IMR-90 (cell line): Measurements from ENCODE around the gene PARP1. TPM values are rescaled to one million over a fixed set of nuclear protein-coding genes. Genes with fewer than 3 reads are reported as not detected.

Experiments used
- ATAC-seq: fragments of 200-7000 bp; cut with Tn5 transposase; 2 replicates; pipeline ENCODE4 v1.9.1; 2020; ENCODE audit warnings: low read depth, mild to moderate bottlenecking, moderate library complexity
- BruUV-seq: library from RNA; stranded (reverse); fragments of 400-500 nt; replicated peaks from 2 replicates; lab custom pipeline; 2021; lab: Mats Ljungman, UMichigan
- CTCF ChIA-PET: fragments of 300-600 bp; formaldehyde crosslinking; extraction: SDS; loops from one replicate; lab custom pipeline; 2021; ENCODE audit warnings: antibody characterized with exemption; lab: Yijun Ruan, JAX
- POLR2A ChIA-PET: fragments of 300-600 bp; sonication (Branson Sonifier 250); formaldehyde crosslinking; loops from one replicate; lab custom pipeline; 2022; ENCODE audit warnings: antibody characterized with exemption; ENCODE audit not compliant: unreplicated experiment; lab: Charles Lee
- DNase-seq: peaks from one replicate; pipeline ENCODE4 v3.0.0; 2013
- H2AFZ ChIP-seq: replicated peaks from 2 replicates; pipeline ENCODE3; 2013; ENCODE audit warnings: low read length, mild to moderate bottlenecking; ENCODE audit not compliant: poor library complexity
- H2AK5ac ChIP-seq: 2 replicates; pipeline ENCODE4 v1.6.1; 2013; ENCODE audit warnings: low read depth, low read length, inconsistent platforms
- H2AK9ac ChIP-seq: replicated peaks from 2 replicates; pipeline ENCODE3; 2013; ENCODE audit warnings: mild to moderate bottlenecking, low read depth, low read length, moderate library complexity; ENCODE audit not compliant: poor library complexity
- H2BK120ac ChIP-seq: 2 replicates; pipeline ENCODE4 v1.6.1; 2013; ENCODE audit warnings: low read depth, low read length, inconsistent platforms
- H2BK15ac ChIP-seq: 3 replicates; pipeline ENCODE4 v1.6.1; 2013; ENCODE audit warnings: low read depth, low read length, inconsistent platforms
- H2BK20ac ChIP-seq: 2 replicates; pipeline ENCODE4 v1.6.1; 2013; ENCODE audit warnings: low read depth, mild to moderate bottlenecking, inconsistent platforms, low read length, moderate library complexity
- H2BK5ac ChIP-seq: 2 replicates; pipeline ENCODE4 v1.6.1; 2013; ENCODE audit warnings: mild to moderate bottlenecking, low read depth, low read length, inconsistent platforms; ENCODE audit not compliant: poor library complexity, severe bottlenecking
- H3K14ac ChIP-seq: replicated peaks from 2 replicates; pipeline ENCODE4 v1.6.1; 2013; ENCODE audit warnings: low read depth, low read length, inconsistent platforms
- H3K18ac ChIP-seq: 2 replicates; pipeline ENCODE4 v1.6.1; 2013; ENCODE audit warnings: low read depth, low read length, control low read depth
- H3K23ac ChIP-seq: 2 replicates; pipeline ENCODE4 v1.6.1; 2013; ENCODE audit warnings: low read depth, low read length, inconsistent platforms
- H3K27ac ChIP-seq: 2 replicates; pipeline ENCODE4 v1.5.1; 2013; ENCODE audit warnings: mild to moderate bottlenecking, control low read depth, low read length; ENCODE audit not compliant: insufficient read depth
- H3K27me3 ChIP-seq: 2 replicates; pipeline ENCODE4 v1.6.1; 2013; ENCODE audit warnings: low read length; ENCODE audit not compliant: control insufficient read depth, insufficient read depth
- H3K36me3 ChIP-seq: 2 replicates; pipeline ENCODE4 v1.6.1; 2013; ENCODE audit warnings: low read length, mixed read lengths; ENCODE audit not compliant: control insufficient read depth, insufficient read depth
- H3K4ac ChIP-seq: 2 replicates; pipeline ENCODE4 v1.6.1; 2013; ENCODE audit warnings: low read depth, low read length, inconsistent platforms
- H3K4me1 ChIP-seq: 2 replicates; pipeline ENCODE4 v1.6.1; 2013; ENCODE audit warnings: low read length, mixed read lengths; ENCODE audit not compliant: control insufficient read depth, insufficient read depth
- H3K4me2 ChIP-seq: 2 replicates; pipeline ENCODE4 v1.6.1; 2013; ENCODE audit warnings: low read depth, mild to moderate bottlenecking, control low read depth, low read length, moderate library complexity
- H3K4me3 ChIP-seq: 2 replicates; pipeline ENCODE4 v1.5.1; 2013; ENCODE audit warnings: low read depth, mild to moderate bottlenecking, control low read depth, low read length, moderate library complexity; ENCODE audit not compliant: insufficient read depth
- H3K56ac ChIP-seq: 2 replicates; pipeline ENCODE4 v1.6.1; 2013; ENCODE audit warnings: low read length, inconsistent platforms; ENCODE audit not compliant: insufficient read depth; ENCODE audit errors: extremely low read depth
- H3K79me1 ChIP-seq, 2 experiments: 2 replicates each; pipeline ENCODE4 v1.6.1; 2013; ENCODE audit warnings: low read length in 2 of 2, inconsistent platforms in 1 of 2, low read depth in 1 of 2
- H3K9ac ChIP-seq: 2 replicates; pipeline ENCODE4 v1.6.1; 2013; ENCODE audit warnings: low read depth, low read length, control low read depth
- H3K9me1 ChIP-seq: 2 replicates; pipeline ENCODE4 v1.6.1; 2013; ENCODE audit warnings: low read length, inconsistent platforms; ENCODE audit not compliant: insufficient read depth
- H3K9me3 ChIP-seq: 2 replicates; pipeline ENCODE4 v1.6.1; 2013; ENCODE audit warnings: low read length; ENCODE audit not compliant: control insufficient read depth, insufficient read depth
- H4K20me1 ChIP-seq: 2 replicates; pipeline ENCODE4 v1.6.1; 2013; ENCODE audit warnings: low read length, inconsistent platforms; ENCODE audit not compliant: insufficient read depth
- H4K5ac ChIP-seq: 2 replicates; pipeline ENCODE4 v1.6.1; 2013; ENCODE audit warnings: mild to moderate bottlenecking, low read depth, low read length, control low read depth
- H4K8ac ChIP-seq, 2 experiments: 2 replicates each; pipeline ENCODE4 v1.6.1; 2013; ENCODE audit warnings: low read depth in 2 of 2, low read length in 2 of 2, control low read depth in 1 of 2, inconsistent platforms in 1 of 2
- H4K91ac ChIP-seq: 2 replicates; pipeline ENCODE4 v1.6.1; 2013; ENCODE audit warnings: low read depth, low read length, inconsistent platforms; ENCODE audit not compliant: insufficient read depth
- CHD1 ChIP-seq: IDR thresholded peaks from 2 replicates; pipeline ENCODE4 v1.6.1; 2012; ENCODE audit warnings: low read depth, low read length, improper control_type of control experiment
- FOS ChIP-seq: fragments of 150-350 bp; IDR thresholded peaks from 2 replicates; pipeline ENCODE4 v1.6.1; 2016; ENCODE audit warnings: low read depth, low read length
- MAFK ChIP-seq: IDR thresholded peaks from 2 replicates; pipeline ENCODE4 v1.6.1; 2012; ENCODE audit warnings: low read depth, low read length, improper control_type of control experiment
- MAZ ChIP-seq: IDR thresholded peaks from 2 replicates; pipeline ENCODE4 v1.6.1; 2012; ENCODE audit warnings: low read depth, mild to moderate bottlenecking, low read length, improper control_type of control experiment, moderate library complexity, borderline replicate concordance
- MXI1 ChIP-seq: IDR thresholded peaks from 2 replicates; pipeline ENCODE4 v1.6.1; 2012; ENCODE audit warnings: low read depth, mild to moderate bottlenecking, low read length, moderate library complexity, borderline replicate concordance
- NFE2L2 ChIP-seq: fragments of 150-350 bp; IDR thresholded peaks from 2 replicates; pipeline ENCODE4 v1.6.1; 2016; ENCODE audit warnings: low read depth, mild to moderate bottlenecking, low read length
- POLR2A ChIP-seq: IDR thresholded peaks from 2 replicates; pipeline ENCODE4 v1.6.1; 2012; ENCODE audit warnings: mild to moderate bottlenecking, low read depth, low read length
- RAD21 ChIP-seq: IDR thresholded peaks from 2 replicates; pipeline ENCODE4 v1.6.1; 2012; ENCODE audit warnings: low read length, improper control_type of control experiment
- RCOR1 ChIP-seq: IDR thresholded peaks from 2 replicates; pipeline ENCODE4 v1.6.1; 2012; ENCODE audit warnings: mild to moderate bottlenecking, low read length, improper control_type of control experiment; ENCODE audit not compliant: insufficient replicate concordance
- RFX5 ChIP-seq: IDR thresholded peaks from 2 replicates; pipeline ENCODE4 v1.8.0; 2012; ENCODE audit warnings: low read depth, mild to moderate bottlenecking, low read length, moderate library complexity
- SMC3 ChIP-seq: fragments of 150-350 bp; IDR thresholded peaks from 2 replicates; pipeline ENCODE4 v1.6.1; 2016; ENCODE audit warnings: low read depth, mild to moderate bottlenecking, antibody characterized with exemption, low read length, moderate library complexity
- WGBS, 2 experiments: methylation state at CpG; one replicate each; pipeline versions ENCODE4 v1.1.5 to v1.1.7; 2013; ENCODE audit warnings: missing lambda C conversion rate in 2 of 2; ENCODE audit not compliant: insufficient read length in 1 of 2; ENCODE audit errors: extremely low coverage in 2 of 2; 5-methylcytosine and 5-hydroxymethylcytosine counted together
- dilution Hi-C: fragments of 300-500 bp; cut with HindIII; formaldehyde crosslinking; loops from one replicate; pipeline ENCODE4 v1.14.3; 2018; ENCODE audit warnings: low sequenced_read_pairs; ENCODE audit not compliant: unreplicated experiment
- in situ Hi-C: fragments of 300-500 bp; cut with MboI; formaldehyde crosslinking; loops from 3 replicates; pipeline ENCODE4 v1.14.3; 2019; ENCODE audit warnings: low sequenced_read_pairs, inconsistent platforms, mixed read lengths
- intact Hi-C: fragments of 100-400 bp; cut with micrococcal nuclease; formaldehyde crosslinking; loops from 2 replicates; pipeline ENCODE4 v1.10.0; 2022
- polyA plus RNA-seq, 3 experiments: library from polyadenylated mRNA; depleted of rRNA; stranded (reverse); fragments of >200 nt; gene quantifications; 2 replicates each; pipeline ENCODE4 v1.2.3, GENCODE V29; 2012; ENCODE audit warnings: low replicate concordance in 1 of 3
- total RNA-seq: library from RNA; depleted of rRNA; stranded (reverse); fragments of >200 nt; gene quantifications from 2 replicates; pipeline ENCODE4 v1.2.3, GENCODE V29; 2012
- TF ChIP-seq, protein P1 (sequence below): fragments of 150-350 bp; IDR thresholded peaks from 2 replicates; pipeline ENCODE4 v1.6.1; 2016; ENCODE audit warnings: low read depth, mild to moderate bottlenecking, low read length, moderate library complexity, borderline replicate concordance
- TF ChIP-seq, protein P2 (sequence below): conservative IDR thresholded peaks from 2 replicates; pipeline ENCODE4 v1.5.1; 2012; ENCODE audit warnings: mild to moderate bottlenecking, low read depth, low read length, improper control_type of control experiment
- TF ChIP-seq, protein P3 (sequence below): fragments of 150-350 bp; IDR thresholded peaks from 2 replicates; pipeline ENCODE4 v1.6.1; 2017; ENCODE audit warnings: mild to moderate bottlenecking, antibody characterized with exemption, low read length, low read depth

PARP1 gene
- total and polyA plus RNA-seq, 2 of the 4 experiments (the other 2 are of a cell fraction): 86.5 to 105 TPM

DNA sequence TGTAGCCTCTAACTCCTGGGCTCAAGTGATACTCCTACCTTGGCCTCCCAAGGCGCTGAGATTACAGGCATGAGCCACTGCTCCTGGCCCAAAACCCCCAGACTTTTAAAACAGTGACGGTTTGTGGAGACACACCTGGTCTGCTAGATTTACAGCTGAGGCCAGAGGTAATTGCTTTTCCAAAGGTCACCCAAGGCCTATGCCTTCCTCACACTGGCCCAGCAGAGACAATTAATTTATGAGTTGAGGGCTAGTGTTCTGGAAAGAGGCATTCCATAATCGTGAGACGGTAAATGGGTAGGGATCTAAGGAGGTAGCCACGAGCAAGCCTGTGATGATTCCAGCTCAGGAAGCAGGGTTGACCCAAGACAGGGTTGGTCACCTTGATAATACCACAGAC, 12.4 kb upstream of the PARP1 start:
- Histone ChIP-seq H3K27ac (no peak overlapping the region), H4K8ac (no peak overlapping the region), H2BK120ac (no peak overlapping the region), H3K23ac (no peak overlapping the region), H3K14ac (no peak overlapping the region), H2BK15ac (no peak overlapping the region), H3K4me2 (no peak overlapping the region), H3K4me3 (no peak overlapping the region), H3K9ac (no peak overlapping the region), H4K20me1 (no peaks in the 10 kb centered on the region), H2AK5ac (no peak overlapping the region), H2BK20ac (no peak overlapping the region), H3K79me1 (no peaks in the 10 kb centered on the region), H3K9me3 (no peaks in the 10 kb centered on the region), H2AFZ (no peak overlapping the region), H4K91ac (no peak overlapping the region), H3K4ac (no peak overlapping the region), H2BK5ac (no peak overlapping the region), H3K56ac (no peak overlapping the region), H3K4me1 (no peaks in the 10 kb centered on the region; the same call in 1 of the 2 replicates), H4K5ac (no peak overlapping the region), H2AK9ac (no peak overlapping the region), H3K36me3 (no peaks in the 10 kb centered on the region), H3K27me3 (peaks cover 18% of the 10 kb centered on the region), H3K9me1 (no peaks in the 10 kb centered on the region), H3K18ac (no peak overlapping the region)
- TF ChIP-seq, protein P1, sequence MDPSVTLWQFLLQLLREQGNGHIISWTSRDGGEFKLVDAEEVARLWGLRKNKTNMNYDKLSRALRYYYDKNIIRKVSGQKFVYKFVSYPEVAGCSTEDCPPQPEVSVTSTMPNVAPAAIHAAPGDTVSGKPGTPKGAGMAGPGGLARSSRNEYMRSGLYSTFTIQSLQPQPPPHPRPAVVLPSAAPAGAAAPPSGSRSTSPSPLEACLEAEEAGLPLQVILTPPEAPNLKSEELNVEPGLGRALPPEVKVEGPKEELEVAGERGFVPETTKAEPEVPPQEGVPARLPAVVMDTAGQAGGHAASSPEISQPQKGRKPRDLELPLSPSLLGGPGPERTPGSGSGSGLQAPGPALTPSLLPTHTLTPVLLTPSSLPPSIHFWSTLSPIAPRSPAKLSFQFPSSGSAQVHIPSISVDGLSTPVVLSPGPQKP: no peak
- TF ChIP-seq RCOR1: no peak
- no peak for TF ChIP-seq MAFK
- no peak for TF ChIP-seq FOS
- no peak for TF ChIP-seq MAZ
- TF ChIP-seq RAD21: no peak
- TF ChIP-seq MXI1: no peak
- TF ChIP-seq NFE2L2: no peak
- no peak for TF ChIP-seq POLR2A
- TF ChIP-seq, protein P2, sequence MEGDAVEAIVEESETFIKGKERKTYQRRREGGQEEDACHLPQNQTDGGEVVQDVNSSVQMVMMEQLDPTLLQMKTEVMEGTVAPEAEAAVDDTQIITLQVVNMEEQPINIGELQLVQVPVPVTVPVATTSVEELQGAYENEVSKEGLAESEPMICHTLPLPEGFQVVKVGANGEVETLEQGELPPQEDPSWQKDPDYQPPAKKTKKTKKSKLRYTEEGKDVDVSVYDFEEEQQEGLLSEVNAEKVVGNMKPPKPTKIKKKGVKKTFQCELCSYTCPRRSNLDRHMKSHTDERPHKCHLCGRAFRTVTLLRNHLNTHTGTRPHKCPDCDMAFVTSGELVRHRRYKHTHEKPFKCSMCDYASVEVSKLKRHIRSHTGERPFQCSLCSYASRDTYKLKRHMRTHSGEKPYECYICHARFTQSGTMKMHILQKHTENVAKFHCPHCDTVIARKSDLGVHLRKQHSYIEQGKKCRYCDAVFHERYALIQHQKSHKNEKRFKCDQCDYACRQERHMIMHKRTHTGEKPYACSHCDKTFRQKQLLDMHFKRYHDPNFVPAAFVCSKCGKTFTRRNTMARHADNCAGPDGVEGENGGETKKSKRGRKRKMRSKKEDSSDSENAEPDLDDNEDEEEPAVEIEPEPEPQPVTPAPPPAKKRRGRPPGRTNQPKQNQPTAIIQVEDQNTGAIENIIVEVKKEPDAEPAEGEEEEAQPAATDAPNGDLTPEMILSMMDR: no peak
- TF ChIP-seq, protein P3, sequence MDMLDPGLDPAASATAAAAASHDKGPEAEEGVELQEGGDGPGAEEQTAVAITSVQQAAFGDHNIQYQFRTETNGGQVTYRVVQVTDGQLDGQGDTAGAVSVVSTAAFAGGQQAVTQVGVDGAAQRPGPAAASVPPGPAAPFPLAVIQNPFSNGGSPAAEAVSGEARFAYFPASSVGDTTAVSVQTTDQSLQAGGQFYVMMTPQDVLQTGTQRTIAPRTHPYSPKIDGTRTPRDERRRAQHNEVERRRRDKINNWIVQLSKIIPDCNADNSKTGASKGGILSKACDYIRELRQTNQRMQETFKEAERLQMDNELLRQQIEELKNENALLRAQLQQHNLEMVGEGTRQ: no peak
- TF ChIP-seq CHD1: no peak
- TF ChIP-seq RFX5: no peak
- no peak for TF ChIP-seq SMC3
- DNase-seq (no peak), ATAC-seq (no peak)
- POLR2A ChIA-PET: no interaction called here
- CTCF ChIA-PET: interaction anchor here (0.7 kb wide), 1 partner anchor 195 kb away, joined by 6 read pairs; no protein-coding TSS in a partner anchor
- intact Hi-C loops: no loop called here
- dilution Hi-C loops: no loop called here
- 33% methylated on average over 1 of the region's 5 CpGs; no CpG with 5 or more reads in 1 of the 2 experiments for WGBS, 2 experiments
- BruUV-seq: no TSS peak
- in situ Hi-C loops: no loop called here
